ENCODE measurements around the gene PSMB2.

GRCh38 chr1:35666216-35666615, 24.9 kb upstream of the PSMB2 start:
- no peak for TF ChIP-seq CTCF (conservative IDR thresholded peaks at IDR 0.05; ENCODE audit: low read length)
- no peak for TF ChIP-seq EZH2phosphoT487 (IDR thresholded peaks at IDR 0.05; ENCODE audit: borderline replicate concordance, low read depth, low read length)
